Hepatocyte (in vitro differentiated cells): ENCODE data around the gene STAT4.

Experiments used
- EZH2 ChIP-seq: fragments of 200-600 bp; sonication (generic); IDR thresholded peaks from 2 replicates; pipeline ENCODE4 v1.6.1; 2016; ENCODE audit warnings: antibody characterized with exemption, mild to moderate bottlenecking, borderline replicate concordance
- EZH2phosphoT487 ChIP-seq: fragments of 200-600 bp; sonication (generic); IDR thresholded peaks from one replicate; pipeline ENCODE4 v1.6.1; 2018; ENCODE audit warnings: antibody characterized with exemption, mild to moderate bottlenecking, low read depth, moderate library complexity; ENCODE audit not compliant: unreplicated experiment, severe bottlenecking
- TF ChIP-seq, protein P1 (sequence below): fragments of 200-600 bp; sonication (generic); IDR thresholded peaks from 2 replicates; pipeline ENCODE4 v1.5.1; 2016; ENCODE audit warnings: antibody characterized with exemption, mild to moderate bottlenecking; ENCODE audit not compliant: poor library complexity

GRCh38 chr2:191113761-191114160 lies 37.0 kb downstream of the STAT4 start:
- TF ChIP-seq, protein P1, sequence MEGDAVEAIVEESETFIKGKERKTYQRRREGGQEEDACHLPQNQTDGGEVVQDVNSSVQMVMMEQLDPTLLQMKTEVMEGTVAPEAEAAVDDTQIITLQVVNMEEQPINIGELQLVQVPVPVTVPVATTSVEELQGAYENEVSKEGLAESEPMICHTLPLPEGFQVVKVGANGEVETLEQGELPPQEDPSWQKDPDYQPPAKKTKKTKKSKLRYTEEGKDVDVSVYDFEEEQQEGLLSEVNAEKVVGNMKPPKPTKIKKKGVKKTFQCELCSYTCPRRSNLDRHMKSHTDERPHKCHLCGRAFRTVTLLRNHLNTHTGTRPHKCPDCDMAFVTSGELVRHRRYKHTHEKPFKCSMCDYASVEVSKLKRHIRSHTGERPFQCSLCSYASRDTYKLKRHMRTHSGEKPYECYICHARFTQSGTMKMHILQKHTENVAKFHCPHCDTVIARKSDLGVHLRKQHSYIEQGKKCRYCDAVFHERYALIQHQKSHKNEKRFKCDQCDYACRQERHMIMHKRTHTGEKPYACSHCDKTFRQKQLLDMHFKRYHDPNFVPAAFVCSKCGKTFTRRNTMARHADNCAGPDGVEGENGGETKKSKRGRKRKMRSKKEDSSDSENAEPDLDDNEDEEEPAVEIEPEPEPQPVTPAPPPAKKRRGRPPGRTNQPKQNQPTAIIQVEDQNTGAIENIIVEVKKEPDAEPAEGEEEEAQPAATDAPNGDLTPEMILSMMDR: no peak
- TF ChIP-seq EZH2phosphoT487 (no peak), EZH2 (no peak)
